ENCODE data around the gene OSER1.

Gene OSER1

GRCh38 chr20:44173116-44173515 lies 37.5 kb downstream of the OSER1 start:
- FAIRE-seq, result no peak

DNA sequence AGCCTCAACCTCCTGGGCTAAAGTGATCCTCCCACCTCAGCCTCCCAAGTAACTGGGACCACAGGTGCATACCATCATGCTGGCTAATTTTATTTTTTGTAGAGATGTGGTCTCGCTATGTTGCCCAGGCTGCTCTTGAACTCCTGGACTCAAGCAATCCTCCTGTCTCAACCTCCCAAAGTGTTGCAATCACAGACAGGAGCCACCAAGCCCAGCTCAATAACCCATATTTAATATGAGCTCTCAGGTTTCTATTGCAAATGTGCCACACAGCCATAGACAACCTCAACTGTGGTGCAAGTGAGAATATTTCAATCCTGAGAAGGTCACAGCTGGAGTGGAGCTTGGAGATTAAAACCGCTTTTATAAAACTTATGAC lies 38.0 kb downstream of the OSER1 start:
- FAIRE-seq, result no peak

DNA sequence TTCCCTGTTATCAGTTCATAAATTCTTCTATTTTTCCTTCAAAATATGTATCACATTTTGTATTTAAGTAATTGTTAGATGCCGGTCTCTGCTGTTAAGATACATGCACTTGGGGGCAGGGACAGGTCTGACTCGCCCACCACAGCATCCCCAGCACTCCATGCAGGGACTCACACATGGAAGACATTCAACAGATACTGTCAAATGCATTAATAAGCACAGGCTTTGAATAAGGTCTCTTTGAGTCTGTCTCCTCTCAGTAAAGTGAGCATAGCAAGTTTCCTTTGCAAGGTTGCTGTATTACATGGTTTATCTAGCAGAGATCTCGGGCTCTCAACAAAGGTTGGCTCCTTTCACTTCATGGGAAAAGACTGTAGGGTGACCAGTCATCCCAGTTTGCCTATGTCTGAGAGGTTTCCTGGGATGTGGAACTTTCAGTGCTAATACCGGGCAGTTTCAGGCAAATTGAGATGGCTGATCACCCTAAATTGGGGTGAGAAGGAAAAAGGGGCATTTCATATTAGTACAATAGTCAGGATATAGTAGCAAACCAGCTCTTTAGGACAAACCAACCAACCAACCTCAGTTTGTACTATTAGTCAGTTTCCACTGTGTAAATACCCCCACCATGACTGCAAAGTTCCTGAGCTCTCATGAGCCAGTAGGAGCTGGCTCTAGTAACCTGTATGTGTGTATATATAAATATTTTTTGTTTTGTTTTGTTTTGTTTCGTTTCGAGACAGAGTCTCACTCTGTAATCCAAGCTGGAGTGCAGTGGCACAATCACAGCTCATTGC lies 38.6 kb downstream of the OSER1 start:
- no peak for FAIRE-seq

GRCh38 chr20:44170816-44171410 lies 39.7 kb downstream of the OSER1 start:
- no peak for FAIRE-seq

DNA sequence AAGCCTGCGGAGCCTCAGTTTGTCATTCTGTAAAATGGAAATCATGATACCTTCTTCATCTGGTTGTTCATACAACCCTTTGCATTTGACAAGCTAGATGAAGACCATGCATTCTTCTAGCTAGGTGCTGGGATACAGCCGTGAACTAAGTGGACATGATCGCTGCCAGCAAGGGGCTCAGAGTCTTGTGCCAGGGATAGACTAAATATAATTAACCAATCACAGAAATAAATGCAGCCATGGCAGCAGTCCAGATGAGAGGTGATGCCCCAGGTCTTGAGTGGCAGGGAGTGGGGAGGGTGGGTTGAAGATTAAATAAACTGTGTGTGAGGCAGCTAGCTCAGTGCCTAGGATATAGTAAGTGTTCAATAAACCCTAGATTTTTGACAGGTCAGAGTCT lies 42.8 kb downstream of the OSER1 start:
- FAIRE-seq, result no peak

GRCh38 chr20:44166477-44166876 lies 44.1 kb downstream of the OSER1 start:
- FAIRE-seq, result no peak

DNA sequence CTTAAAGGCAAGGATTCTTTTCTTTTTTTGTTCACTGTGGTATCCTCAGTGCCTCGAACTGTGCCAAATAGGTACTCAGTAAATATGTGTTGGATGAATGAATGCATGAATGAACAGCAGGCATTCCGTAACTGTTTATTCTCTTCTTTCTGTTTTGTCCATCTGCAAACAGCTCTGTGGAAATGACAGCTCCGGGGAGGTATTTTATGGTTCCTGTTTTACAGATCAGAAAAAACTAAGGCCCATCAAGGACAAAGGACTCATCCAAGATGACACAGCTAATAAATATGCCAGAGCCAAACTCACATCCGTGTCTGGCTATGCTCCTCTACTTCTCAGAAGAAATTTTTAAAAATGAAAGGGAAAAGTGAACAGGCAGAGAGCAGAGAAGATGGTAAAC lies 44.6 kb downstream of the OSER1 start:
- no peak for FAIRE-seq

DNA sequence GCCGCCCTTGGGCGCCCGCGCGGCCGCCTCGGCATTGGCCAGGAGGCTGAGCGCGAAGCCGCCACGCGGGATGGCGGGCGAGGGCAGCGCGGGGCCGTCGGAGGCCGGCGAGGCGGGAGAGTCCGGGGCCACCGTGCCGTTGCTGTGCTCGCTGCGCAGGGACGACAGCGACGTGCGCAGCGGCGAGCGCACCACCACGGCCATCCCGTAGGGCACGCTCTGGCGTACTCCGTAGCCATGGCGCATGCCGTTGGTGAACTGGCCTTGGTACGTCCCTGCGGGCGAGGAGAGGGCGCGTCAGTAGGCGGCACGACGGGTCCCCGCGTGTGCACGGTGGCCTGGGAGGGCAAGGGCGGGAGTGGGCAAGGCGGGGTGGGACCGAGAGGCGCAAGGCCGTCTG lies 50.4 kb downstream of the OSER1 start:
- no peak for FAIRE-seq

- FAIRE-seq, result no peak
Observed at GRCh38 chr20:44159711-44160110, 50.9 kb downstream of the OSER1 start.

GRCh38 chr20:44159125-44159524 lies 51.4 kb downstream of the OSER1 start:
- no peak for FAIRE-seq

- FAIRE-seq, result no peak
Observed at GRCh38 chr20:44157061-44157460, 53.5 kb downstream of the OSER1 start.

- FAIRE-seq, result no peak
Observed at GRCh38 chr20:44154521-44155001, 56.0 kb downstream of the OSER1 start.

- no peak for FAIRE-seq
Observed at GRCh38 chr20:44153636-44154043, 56.9 kb downstream of the OSER1 start.

- no peak for FAIRE-seq
Observed at GRCh38 chr20:44151621-44152416, 58.8 kb downstream of the OSER1 start.

DNA sequence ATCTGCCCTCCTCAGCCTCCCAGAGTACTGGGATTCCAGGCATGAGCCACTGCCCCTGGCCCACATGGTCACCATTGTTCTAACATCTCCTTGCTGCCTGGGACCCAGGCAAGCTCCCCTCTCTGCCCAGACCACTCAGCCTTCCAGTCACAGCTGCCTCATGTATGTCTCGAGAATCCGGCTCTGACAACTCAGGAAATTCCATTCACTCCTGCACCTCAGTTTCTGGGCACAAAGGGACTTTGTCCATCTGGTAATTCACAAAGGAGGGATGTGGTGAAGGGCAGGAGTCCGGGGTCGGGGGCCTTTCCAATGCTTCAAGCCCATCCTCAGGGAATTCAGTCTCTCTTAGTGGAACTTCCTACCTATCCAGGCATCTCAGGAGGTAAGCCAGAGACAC lies 64.3 kb downstream of the OSER1 start:
- FAIRE-seq, result no peak

All from islet of Langerhans (tissue), 1 donor.